ENCODE results near the gene ANKS1B.
"Not testable (repeated sequence)": the region's sequence is repeated elsewhere in the genome, so short reads cannot be mapped to it uniquely, and the experiment has no call there.

The ANKS1B gene

GRCh38 chr12:99721715-99722275 lies 262.9 kb downstream of the ANKS1B start:
- ChIA-PET POLR2A (no interaction called here), CTCF (interaction anchor here (0.9 kb wide), 1 partner anchor 12 kb away, joined by 3 read pairs; no protein-coding TSS in a partner anchor)
- no peak for TF ChIP-seq CTCF (IDR thresholded peaks at IDR 0.05; ENCODE audit: control extremely low read depth, extremely low read depth, low read depth, missing control alignments)
- no peak for DNase-seq (ENCODE audit: extremely low spot score)

- CTCF ChIA-PET; POLR2A ChIA-PET; DNase-seq (ENCODE audit: extremely low spot score): not testable (repeated sequence)
These were observed 264.7 kb downstream of the ANKS1B start for GRCh38 chr12:99720083-99720465.

- POLR2A ChIA-PET; CTCF ChIA-PET; DNase-seq (ENCODE audit: extremely low spot score): not testable (repeated sequence)
These were observed 265.2 kb downstream of the ANKS1B start for GRCh38 chr12:99719411-99720082.

- DNase-seq (ENCODE audit: extremely low spot score); CTCF ChIA-PET; POLR2A ChIA-PET: not testable (repeated sequence)
These were observed 268.8 kb downstream of the ANKS1B start for GRCh38 chr12:99715841-99716510.

GRCh38 chr12:99714921-99715320 lies 269.8 kb downstream of the ANKS1B start:
- CTCF ChIA-PET; DNase-seq (ENCODE audit: extremely low spot score); POLR2A ChIA-PET: not testable (repeated sequence)

- DNase-seq (ENCODE audit: extremely low spot score) = no peak
These were observed 270.7 kb downstream of the ANKS1B start for GRCh38 chr12:99713946-99714520.

GRCh38 chr12:99712281-99712680 lies 272.5 kb downstream of the ANKS1B start:
- ChIA-PET POLR2A (no interaction called here), CTCF (no interaction called here)
- DNase-seq (ENCODE audit: extremely low spot score) = no peak
- TF ChIP-seq CTCF (IDR thresholded peaks at IDR 0.05; ENCODE audit: control extremely low read depth, extremely low read depth, low read depth, missing control alignments) = no peak

More at GRCh38 chr12:99713946-99714520, 270.7 kb downstream of the ANKS1B start:
- POLR2A ChIA-PET = no interaction called here
- CTCF ChIA-PET = no interaction called here
- no peak for TF ChIP-seq CTCF (IDR thresholded peaks at IDR 0.05; ENCODE audit: control extremely low read depth, extremely low read depth, low read depth, missing control alignments)

GRCh38 chr12:99711246-99711645 lies 273.5 kb downstream of the ANKS1B start:
- DNase-seq (ENCODE audit: extremely low spot score) = no peak
- ChIA-PET CTCF (no interaction called here), POLR2A (no interaction called here)
- no peak for TF ChIP-seq CTCF (IDR thresholded peaks at IDR 0.05; ENCODE audit: control extremely low read depth, extremely low read depth, low read depth, missing control alignments)

Measured in GM10248 (cell line).